ENCODE data around the gene ZNF396. TPM values are rescaled to one million over a fixed set of nuclear protein-coding genes. Genes with fewer than 3 reads are reported as not detected.

Gene ZNF396
- total RNA-seq, 1 experiment from 2014 or later, result 1.2 TPM

DNA sequence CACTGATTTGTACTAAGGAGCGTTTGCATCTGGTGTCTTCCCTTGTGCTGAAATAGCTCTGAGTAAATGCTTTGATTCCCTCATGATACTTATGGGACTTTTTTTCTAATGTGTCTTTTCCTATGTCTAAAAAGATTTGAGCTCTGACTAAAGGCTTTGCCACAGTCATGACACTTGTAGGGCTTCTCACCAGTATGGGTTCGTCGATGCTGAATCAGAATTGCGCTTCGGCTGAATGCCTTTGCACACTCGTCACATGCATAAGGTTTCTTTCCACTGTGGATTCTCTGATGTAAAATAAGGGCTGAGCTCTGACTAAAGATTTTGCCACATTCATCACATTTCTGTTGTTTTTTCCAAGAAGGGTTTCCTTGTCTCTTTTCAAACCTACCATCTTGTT, 8.0 kb downstream of the ZNF396 start:
- Mint-ChIP-seq H3K27me3 (ENCODE audit: insufficient read depth, unreplicated experiment) (no peaks in the 10 kb centered on the region), H3K36me3 (ENCODE audit: insufficient read depth, unreplicated experiment) (no peaks in the 10 kb centered on the region), H3K4me3 (ENCODE audit: unreplicated experiment) (no peak overlapping the region), H3K4me1 (ENCODE audit: insufficient read depth, unreplicated experiment) (no peaks in the 10 kb centered on the region), H3K9me3 (ENCODE audit: unreplicated experiment) (no peaks in the 10 kb centered on the region), H3K27ac (ENCODE audit: low read depth, unreplicated experiment) (no peak overlapping the region)
- ChIA-PET CTCF (interaction anchor here (1.0 to 1.3 kb wide), 2 partner anchors 12 to 137 kb away, joined by 3 to 5 read pairs; no protein-coding TSS in a partner anchor), POLR2A (no interaction called here)
- DNase-seq (ENCODE audit: unreplicated experiment), result no peak
- no TSS peak for BruUV-seq (replicated peaks)
- intact Hi-C loops (cut with micrococcal nuclease), result no loop called here
- TF ChIP-seq, protein P1, sequence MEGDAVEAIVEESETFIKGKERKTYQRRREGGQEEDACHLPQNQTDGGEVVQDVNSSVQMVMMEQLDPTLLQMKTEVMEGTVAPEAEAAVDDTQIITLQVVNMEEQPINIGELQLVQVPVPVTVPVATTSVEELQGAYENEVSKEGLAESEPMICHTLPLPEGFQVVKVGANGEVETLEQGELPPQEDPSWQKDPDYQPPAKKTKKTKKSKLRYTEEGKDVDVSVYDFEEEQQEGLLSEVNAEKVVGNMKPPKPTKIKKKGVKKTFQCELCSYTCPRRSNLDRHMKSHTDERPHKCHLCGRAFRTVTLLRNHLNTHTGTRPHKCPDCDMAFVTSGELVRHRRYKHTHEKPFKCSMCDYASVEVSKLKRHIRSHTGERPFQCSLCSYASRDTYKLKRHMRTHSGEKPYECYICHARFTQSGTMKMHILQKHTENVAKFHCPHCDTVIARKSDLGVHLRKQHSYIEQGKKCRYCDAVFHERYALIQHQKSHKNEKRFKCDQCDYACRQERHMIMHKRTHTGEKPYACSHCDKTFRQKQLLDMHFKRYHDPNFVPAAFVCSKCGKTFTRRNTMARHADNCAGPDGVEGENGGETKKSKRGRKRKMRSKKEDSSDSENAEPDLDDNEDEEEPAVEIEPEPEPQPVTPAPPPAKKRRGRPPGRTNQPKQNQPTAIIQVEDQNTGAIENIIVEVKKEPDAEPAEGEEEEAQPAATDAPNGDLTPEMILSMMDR (IDR thresholded peaks at IDR 0.05; ENCODE audit: unreplicated experiment), result no peak

DNA sequence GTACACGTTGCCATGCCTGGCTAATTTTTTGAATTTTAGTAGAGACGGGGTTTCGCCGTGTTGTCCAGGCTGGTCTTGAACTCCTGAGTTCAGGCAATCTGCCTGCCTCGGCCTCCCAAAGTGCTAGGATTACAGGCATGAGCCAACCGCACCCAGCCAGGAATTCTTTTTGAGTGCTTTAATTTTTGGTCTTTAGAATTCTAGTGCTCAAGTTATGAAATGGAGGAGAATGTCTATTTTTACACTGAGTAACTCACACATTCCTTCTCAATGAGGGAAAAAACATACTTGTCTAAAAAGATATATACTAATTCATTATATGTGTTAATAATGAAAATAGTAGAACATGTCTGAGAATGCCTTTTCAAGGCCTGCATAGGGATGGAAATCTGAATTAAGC, 8.5 kb downstream of the ZNF396 start:
- Mint-ChIP-seq H3K27ac (ENCODE audit: low read depth, unreplicated experiment) (no peak overlapping the region), H3K4me1 (ENCODE audit: insufficient read depth, unreplicated experiment) (no peaks in the 10 kb centered on the region), H3K9me3 (ENCODE audit: unreplicated experiment) (no peaks in the 10 kb centered on the region), H3K27me3 (ENCODE audit: insufficient read depth, unreplicated experiment) (no peaks in the 10 kb centered on the region), H3K4me3 (ENCODE audit: unreplicated experiment) (no peak overlapping the region), H3K36me3 (ENCODE audit: insufficient read depth, unreplicated experiment) (no peaks in the 10 kb centered on the region)
- CTCF ChIA-PET, result interaction anchor here (1.0 to 1.3 kb wide), 2 partner anchors 12 to 137 kb away, joined by 3 to 5 read pairs; no protein-coding TSS in a partner anchor
- no peak for DNase-seq (ENCODE audit: unreplicated experiment)
- TF ChIP-seq, protein P1 (IDR thresholded peaks at IDR 0.05; ENCODE audit: unreplicated experiment), result no peak
- intact Hi-C loops (cut with micrococcal nuclease), result no loop called here
- no TSS peak for BruUV-seq (replicated peaks)
- POLR2A ChIA-PET, result no interaction called here

DNA sequence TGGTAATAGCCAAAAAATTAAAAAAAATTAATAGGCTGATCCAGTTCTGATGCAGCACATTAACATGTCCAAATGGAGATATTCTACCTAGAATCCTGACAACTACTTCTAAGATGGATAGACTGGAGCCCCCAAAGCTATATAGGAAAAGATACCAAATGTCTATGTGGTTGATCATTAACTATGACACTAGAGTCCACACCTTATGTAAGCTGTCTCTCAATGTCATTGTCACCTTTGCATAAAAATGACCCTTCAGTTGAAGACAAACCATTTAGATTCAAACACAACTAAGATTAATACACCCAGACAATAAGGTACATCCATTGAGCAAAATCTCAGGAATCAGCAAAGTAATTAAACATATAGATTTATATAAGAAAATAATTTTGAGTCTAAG, 14.6 kb downstream of the ZNF396 start:
- ChIA-PET CTCF (interaction anchor here (1.2 to 2.1 kb wide), 2 partner anchors 9 to 132 kb away, joined by 3 to 7 read pairs; no protein-coding TSS in a partner anchor), POLR2A (no interaction called here)
- H3K36me3 Mint-ChIP-seq (ENCODE audit: insufficient read depth, unreplicated experiment), result no peaks in the 10 kb centered on the region
- H3K27me3 Mint-ChIP-seq (ENCODE audit: insufficient read depth, unreplicated experiment), result no peaks in the 10 kb centered on the region
- BruUV-seq (replicated peaks), result no TSS peak
- intact Hi-C loops (cut with micrococcal nuclease), result no loop called here
- H3K4me1 Mint-ChIP-seq (ENCODE audit: insufficient read depth, unreplicated experiment), result no peaks in the 10 kb centered on the region
- no peak overlapping the region for H3K27ac Mint-ChIP-seq (ENCODE audit: low read depth, unreplicated experiment)
- no peak for DNase-seq (ENCODE audit: unreplicated experiment)
- no peaks in the 10 kb centered on the region for H3K9me3 Mint-ChIP-seq (ENCODE audit: unreplicated experiment)
- no peak overlapping the region for H3K4me3 Mint-ChIP-seq (ENCODE audit: unreplicated experiment)
- TF ChIP-seq, protein P1 (IDR thresholded peaks at IDR 0.05; ENCODE audit: unreplicated experiment), result no peak

DNA sequence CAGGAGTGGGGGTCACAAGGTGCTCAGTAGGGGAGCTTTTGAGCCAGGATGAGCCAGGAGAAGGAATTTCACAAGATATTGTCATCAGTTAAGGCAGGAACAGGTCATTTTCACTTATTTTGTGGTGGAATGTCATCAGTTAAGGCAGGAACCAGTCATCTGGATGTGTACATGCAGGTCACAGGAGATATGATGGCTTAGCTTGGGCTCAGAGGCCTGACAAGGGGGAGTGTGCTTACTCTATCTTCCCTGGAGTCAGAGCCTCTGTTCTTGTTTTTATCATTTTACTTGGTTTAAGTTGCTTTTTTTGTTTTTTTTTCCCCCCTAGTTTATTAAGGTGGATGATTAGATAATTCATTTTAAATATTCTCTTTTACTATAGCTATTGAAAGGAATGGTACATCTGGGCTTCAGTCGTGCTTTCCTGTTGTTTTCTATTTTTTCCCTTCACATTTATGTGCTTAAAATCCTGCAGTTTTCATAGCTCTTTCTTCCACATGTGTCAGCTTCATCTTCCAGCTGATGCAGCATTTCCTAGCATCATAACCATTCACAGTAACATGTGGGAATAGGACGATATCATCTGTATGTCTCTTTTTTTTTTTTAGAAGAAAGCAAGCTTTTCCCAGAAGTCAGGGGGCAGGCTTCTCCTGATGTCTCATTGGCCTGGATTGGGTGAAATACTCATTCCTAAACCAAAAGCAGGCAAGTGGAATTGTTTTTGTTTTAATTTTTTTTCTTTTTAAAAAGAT, 15.4 kb downstream of the ZNF396 start:
- BruUV-seq (replicated peaks), result no TSS peak
- intact Hi-C loops (cut with micrococcal nuclease), result no loop called here
- Mint-ChIP-seq H3K27me3 (ENCODE audit: insufficient read depth, unreplicated experiment) (no peaks in the 10 kb centered on the region), H3K9me3 (ENCODE audit: unreplicated experiment) (no peaks in the 10 kb centered on the region), H3K27ac (ENCODE audit: low read depth, unreplicated experiment) (no peak overlapping the region), H3K4me1 (ENCODE audit: insufficient read depth, unreplicated experiment) (no peaks in the 10 kb centered on the region), H3K4me3 (ENCODE audit: unreplicated experiment) (no peak overlapping the region), H3K36me3 (ENCODE audit: insufficient read depth, unreplicated experiment) (no peaks in the 10 kb centered on the region)
- DNase-seq (ENCODE audit: unreplicated experiment), result no peak
- ChIA-PET POLR2A (no interaction called here), CTCF (interaction anchor here (0.6 to 2.1 kb wide), 3 partner anchors 10 to 327 kb away, joined by 3 to 7 read pairs (median 4); no protein-coding TSS in a partner anchor)
- TF ChIP-seq, protein P1 (IDR thresholded peaks at IDR 0.05; ENCODE audit: unreplicated experiment), result no peak

Measured in MCF 10A (cell line).